G401.6 (cell line): ENCODE data around the gene UTY.
A peak's percentile ranks its signal among the peaks of the same experiment; 100 is the strongest.

ENCODE experiments used
- FAIRE-seq: peaks from 2 replicates; lab custom pipeline; 2012; peaks lifted over from hg19 to GRCh38; lab: Jason Lieb, UNC

UTY gene

GRCh38 chrY:13479828-13480227, at the start of gene UTY:
Gene UTY (minus strand): TSS chrY:13480033. CDS start chrY:13479665, 368 bp downstream.
- FAIRE-seq = peak; percentile 98

- no peak for FAIRE-seq
These were observed 40.6 kb upstream of the UTY start for GRCh38 chrY:13520474-13520873.

GRCh38 chrY:13501215-13501614, 21.4 kb upstream of the UTY start:
- FAIRE-seq = peak; percentile 93

- FAIRE-seq = no peak
These were observed 13.9 kb upstream of the UTY start for GRCh38 chrY:13493737-13494136.

GRCh38 chrY:13492408-13492807, 12.6 kb upstream of the UTY start:
- FAIRE-seq = no peak

GRCh38 chrY:13488738-13489137, 8.9 kb upstream of the UTY start:
- FAIRE-seq = no peak

GRCh38 chrY:13479121-13479711, 617 bp downstream of the UTY start:
- FAIRE-seq = no peak

- FAIRE-seq = peak; percentile 96
These were observed 1.6 kb downstream of the UTY start for GRCh38 chrY:13478126-13478785.

GRCh38 chrY:13474997-13475396, 4.8 kb downstream of the UTY start:
- FAIRE-seq = no peak

GRCh38 chrY:13451572-13451971, 28.3 kb downstream of the UTY start:
- FAIRE-seq = no peak

- FAIRE-seq = no peak
These were observed 29.2 kb downstream of the UTY start for GRCh38 chrY:13450596-13451130.

- FAIRE-seq = no peak
These were observed 34.3 kb downstream of the UTY start for GRCh38 chrY:13445566-13445965.

- FAIRE-seq = no peak
These were observed 36.7 kb downstream of the UTY start for GRCh38 chrY:13443146-13443545.

GRCh38 chrY:13440811-13441210, 39.0 kb downstream of the UTY start:
- no peak for FAIRE-seq

GRCh38 chrY:13435968-13436937, 43.6 kb downstream of the UTY start:
- no peak for FAIRE-seq

GRCh38 chrY:13435206-13435967, 44.4 kb downstream of the UTY start:
- FAIRE-seq = no peak

- FAIRE-seq = no peak
These were observed 47.4 kb downstream of the UTY start for GRCh38 chrY:13432293-13433025.

GRCh38 chrY:13429551-13429950, 50.3 kb downstream of the UTY start:
- no peak for FAIRE-seq

GRCh38 chrY:13423281-13423732, 56.5 kb downstream of the UTY start:
- no peak for FAIRE-seq

- FAIRE-seq = no peak
These were observed 62.8 kb downstream of the UTY start for GRCh38 chrY:13416869-13417661.
